Upper lobe of left lung (tissue), 4 donors: ENCODE data around the gene ANKRD34B.

Source experiments
- CTCF ChIP-seq, 6 experiments: fragments of 450-650 bp in 4 of 6; fragments of 200-600 bp in 2 of 6; sonication (generic) in 2 of 6; IDR thresholded peaks; one replicate each; pipeline ENCODE4 v1.5.1; 2016 to 2019; ENCODE audit warnings: antibody characterized with exemption in 6 of 6
- POLR2A ChIP-seq, 4 donors: fragments of 450-650 bp; IDR thresholded peaks; one replicate each; pipeline ENCODE4 v1.5.1; 2016 to 2017; ENCODE audit warnings: antibody characterized with exemption in 4 of 4, mild to moderate bottlenecking in 2 of 4

- TF ChIP-seq CTCF (IDR thresholded peaks at IDR 0.05) (no peak), POLR2A (IDR thresholded peaks at IDR 0.05) (no peak)
Observed at GRCh38 chr5:80607343-80607742, 37.3 kb upstream of the ANKRD34B start.
